Measurements from ENCODE around the gene ARHGAP26.

ARHGAP26 gene

DNA sequence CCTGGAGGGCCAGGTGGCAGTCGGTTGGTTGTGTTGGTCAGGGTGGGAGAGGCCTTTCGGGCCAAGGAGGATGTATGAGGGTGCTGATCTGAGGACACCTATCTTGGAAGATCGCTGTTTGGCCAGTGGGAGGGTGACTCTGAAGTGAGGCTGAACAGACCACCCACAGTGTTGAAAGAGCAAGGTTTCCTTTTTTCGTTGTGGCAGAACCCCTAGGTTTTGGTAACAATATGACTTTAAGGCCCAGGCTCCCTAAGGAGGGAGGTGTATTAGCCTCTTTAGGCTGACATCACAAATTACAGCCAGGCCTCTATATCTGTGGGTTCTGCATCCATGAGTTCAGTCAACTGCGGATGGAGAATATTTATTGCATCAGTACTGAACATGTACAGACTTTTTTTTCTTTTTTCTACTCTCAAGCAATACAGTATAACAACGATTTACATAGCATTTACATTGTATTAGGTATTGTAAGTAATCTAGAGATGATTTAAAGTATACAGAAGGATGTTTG is 86.1 kb downstream of the ARHGAP26 start:
- no peak for DNase-seq

DNA sequence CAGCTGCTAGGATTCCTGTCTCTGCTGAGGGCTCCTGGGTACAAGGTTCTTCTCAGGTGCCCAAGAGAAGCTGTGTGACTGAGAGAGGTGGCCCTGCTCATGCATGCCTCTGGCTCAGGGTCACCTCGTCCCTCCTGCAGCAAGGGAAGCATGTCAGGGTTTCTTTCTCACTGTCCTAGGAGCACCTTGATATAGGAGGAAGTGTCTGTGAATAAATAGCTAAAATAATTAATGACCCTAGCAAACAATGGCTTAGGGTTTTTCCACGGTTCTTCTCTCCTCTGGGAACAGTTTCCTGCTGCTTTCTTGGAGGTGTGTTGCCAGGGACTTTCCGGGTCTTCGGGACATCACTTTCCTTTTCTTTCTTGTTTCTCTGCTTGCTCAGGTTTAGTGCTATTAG is 87.2 kb downstream of the ARHGAP26 start:
- no peak for DNase-seq

DNA sequence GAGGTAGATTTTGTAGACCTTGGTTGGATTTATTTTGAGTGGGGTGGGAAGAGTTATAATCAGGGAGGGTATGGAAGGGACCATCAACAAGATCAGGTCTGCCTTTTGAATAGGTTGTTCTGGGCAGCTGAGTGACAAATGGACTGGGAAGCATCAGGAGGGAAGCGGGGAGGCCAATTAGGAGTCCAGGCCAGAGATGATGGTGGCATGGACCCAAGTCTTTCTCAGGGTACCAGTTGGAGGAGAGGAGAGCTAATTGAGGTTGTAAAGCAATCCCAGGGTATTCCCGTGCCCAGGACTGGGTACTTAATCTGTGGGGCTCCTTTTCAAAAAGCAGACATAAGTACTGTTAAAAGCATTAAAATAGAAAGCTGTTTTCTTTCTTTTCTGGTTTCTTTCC is 88.9 kb downstream of the ARHGAP26 start:
- no peak for DNase-seq

DNA sequence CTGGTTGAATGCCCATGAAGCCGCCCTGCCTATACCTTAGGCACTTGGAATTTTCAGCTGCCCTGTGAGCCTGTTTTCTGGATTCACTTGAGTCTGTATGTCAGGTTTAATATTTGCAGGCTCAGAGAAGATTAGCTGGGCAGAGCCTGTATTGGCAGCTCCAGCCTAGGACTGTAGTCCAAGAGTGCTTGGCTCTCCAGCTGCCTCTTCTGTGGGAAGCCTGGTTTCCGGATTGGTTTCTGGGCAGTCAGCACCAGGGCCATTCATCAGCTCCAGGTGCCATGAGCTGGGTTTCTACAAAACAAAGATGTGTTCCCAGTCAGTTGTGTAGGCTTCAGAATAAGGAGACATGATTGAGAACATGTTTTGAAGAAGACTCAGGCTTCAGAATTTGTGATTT is 90.1 kb downstream of the ARHGAP26 start:
- no peak for DNase-seq

DNA sequence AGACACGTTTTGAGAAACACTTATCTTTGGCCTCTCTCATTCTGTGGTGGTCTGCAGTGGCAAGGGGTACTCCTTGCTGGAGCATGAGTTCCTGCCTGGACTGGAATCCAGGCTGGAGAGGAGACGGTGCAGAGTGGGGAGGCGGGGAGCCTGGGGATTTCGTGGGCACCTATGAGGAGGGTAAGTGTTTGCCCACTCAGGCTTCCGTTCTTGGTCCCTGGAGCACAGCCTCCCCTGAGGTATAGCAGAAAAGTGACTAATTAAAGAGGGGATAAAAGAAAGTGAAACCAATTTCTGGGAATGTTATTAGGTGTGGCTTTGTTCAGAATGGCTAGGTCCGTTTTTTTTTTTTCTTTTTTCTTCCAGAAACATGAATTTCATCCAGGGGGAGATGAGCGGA is 90.8 kb downstream of the ARHGAP26 start:
- no peak for DNase-seq

DNA sequence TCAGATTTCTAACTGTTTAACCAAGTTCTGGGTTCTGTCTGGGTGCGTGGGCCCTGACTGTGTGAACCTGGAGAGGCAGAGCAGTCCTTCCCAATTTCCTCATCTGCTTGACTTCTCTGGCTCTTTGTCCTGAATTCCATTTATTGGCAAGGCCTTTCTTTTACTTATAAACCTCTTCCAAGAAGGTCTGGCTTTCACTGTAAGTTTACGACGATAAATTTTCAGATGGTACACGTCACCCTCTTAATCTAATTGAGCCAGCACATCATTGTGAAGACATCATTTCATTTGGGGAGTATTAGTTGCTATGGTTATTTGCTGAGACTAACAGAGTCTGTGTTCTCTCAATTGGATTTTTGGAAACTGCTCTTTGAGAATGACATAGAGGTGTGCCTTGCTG is 92.4 kb downstream of the ARHGAP26 start:
- no peak for DNase-seq

DNA sequence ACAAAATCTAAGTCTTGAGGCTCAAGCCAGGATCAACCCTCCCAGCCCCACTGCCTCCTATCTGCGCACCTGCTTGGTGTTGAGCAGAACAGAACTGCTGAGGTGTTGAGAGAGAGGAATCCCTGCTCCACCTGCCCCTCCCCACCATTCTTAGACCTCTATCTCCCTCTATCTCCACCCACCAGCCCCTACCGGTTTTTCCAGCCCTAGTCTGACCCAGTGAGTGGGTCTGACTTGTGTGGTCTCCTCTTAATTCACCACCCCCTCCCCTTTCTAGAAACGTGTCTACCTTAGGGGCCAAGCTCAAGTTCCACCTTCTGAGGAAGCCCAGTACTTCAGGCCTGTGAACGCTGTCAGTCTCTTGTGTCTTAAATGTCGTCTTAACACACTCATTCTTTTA is 93.7 kb downstream of the ARHGAP26 start:
- DNase-seq: no peak

DNA sequence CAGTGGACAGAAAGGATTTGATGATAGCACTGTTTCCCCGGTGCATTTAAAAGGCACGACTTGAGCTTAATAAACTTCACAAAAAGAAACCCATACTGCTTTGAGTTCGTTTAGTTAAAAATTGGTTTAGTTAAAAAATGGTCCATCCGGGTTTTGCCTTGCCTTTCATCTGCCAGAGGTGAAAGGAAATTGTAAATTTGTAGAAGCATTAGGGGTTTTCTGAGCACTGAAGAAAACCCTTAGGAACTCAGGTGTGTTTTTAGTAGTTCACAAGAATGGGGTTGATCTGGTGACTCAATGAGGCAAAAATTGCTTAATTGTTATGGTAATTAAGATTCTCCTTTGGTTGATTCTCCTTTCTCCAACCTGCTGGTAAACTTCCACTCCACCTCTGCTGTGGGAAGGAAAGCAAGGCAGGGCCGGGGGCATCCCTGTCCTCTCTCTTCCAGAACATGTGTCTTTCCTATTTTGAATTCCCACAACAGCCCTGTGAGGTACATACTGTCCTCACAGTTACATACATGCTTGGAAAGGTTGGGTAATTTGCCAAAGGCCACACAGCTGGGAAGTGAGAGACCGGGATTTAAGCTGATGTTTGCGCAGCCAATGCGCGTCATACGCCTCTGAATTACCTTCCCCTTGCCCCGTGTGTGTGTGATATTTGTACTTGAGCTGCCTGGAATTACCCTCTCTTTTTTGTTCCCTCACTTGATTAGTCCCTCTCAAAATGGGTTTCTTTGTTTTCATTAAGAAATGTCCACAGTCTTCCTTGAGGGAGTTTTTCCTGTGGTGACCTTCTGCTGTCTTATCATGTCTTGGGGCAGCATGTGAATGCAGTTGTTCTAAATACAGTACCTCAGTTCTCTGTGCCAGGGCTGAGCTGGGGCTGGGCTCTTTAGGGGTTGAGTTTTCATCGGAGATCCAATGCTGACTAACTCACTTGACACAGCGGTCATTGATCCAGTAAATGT is 94.4 kb downstream of the ARHGAP26 start:
- DNase-seq: no peak

DNA sequence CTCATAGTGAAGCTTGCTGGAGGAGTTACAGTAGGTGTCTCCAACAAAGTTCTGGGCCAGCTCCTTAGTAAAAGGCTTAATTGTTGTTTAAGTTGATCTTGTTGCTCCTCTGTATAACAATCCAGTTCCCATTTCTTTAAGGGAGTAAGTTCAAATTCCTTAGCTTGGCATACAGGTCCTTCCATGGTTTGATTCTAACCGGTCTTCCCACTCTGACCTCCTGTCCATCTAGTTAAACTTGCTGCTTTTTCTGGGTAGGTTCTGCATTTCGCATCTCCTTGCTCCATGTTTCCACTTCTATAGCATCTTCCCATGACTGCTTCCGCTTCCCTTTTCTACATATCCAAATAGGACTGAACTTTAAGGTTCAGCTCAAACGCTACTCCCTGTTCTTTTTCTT is 95.5 kb downstream of the ARHGAP26 start:
- DNase-seq: no peak

DNA sequence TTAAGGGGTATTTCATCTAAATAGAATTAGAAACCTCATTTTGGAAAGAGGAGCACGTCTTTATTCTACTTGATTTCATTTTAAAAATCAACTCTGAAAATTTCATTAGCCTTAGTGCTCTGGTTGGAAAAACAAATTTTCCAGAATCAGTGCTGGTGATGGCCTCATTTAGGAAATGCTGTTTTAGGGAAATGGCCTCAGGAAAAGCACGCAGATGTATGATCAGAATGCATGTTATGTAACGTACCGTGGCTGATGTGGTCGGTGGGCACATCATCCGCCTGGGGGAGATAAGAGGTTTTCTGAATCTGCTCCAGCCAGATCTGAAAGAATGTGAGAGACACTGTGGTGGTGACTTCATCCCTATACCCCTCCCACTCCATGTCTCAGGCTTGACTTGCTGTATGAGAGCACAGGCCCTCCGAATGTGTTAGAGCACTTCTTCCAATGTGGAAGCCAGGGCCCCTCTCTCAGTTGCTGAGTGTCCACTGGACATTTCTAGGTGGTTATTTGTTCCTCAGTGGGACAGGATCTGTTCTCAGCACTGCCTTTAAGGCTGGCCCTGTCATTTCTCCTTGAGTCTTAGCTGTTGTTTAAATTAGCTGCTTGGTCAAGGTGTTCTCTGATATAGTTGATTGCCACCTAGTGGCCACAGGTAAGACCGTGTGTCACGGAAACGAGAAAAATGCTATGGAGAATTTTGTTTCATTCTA is 96.5 kb downstream of the ARHGAP26 start:
- peak; percentile 19 to 72 for DNase-seq

DNA sequence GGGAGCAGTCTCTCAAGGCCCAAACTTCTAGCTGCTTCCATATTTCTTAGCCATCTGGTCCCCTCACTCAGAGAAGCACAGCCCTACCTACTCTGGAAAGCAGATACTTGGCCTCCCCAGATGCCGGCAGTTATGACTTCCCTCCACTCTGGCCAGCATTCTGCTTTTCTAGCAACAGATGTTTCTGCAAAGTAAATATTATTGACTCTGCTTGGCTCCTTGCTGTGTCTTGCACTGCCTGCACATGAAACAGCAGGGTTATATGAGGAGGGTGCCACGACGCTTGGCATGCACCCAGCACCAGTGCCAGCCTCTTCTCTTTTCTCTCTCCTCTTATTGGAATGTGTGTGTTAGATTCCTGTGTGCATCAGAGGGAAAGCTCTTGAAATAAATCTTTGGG is 99.7 kb downstream of the ARHGAP26 start:
- DNase-seq: no peak

DNA sequence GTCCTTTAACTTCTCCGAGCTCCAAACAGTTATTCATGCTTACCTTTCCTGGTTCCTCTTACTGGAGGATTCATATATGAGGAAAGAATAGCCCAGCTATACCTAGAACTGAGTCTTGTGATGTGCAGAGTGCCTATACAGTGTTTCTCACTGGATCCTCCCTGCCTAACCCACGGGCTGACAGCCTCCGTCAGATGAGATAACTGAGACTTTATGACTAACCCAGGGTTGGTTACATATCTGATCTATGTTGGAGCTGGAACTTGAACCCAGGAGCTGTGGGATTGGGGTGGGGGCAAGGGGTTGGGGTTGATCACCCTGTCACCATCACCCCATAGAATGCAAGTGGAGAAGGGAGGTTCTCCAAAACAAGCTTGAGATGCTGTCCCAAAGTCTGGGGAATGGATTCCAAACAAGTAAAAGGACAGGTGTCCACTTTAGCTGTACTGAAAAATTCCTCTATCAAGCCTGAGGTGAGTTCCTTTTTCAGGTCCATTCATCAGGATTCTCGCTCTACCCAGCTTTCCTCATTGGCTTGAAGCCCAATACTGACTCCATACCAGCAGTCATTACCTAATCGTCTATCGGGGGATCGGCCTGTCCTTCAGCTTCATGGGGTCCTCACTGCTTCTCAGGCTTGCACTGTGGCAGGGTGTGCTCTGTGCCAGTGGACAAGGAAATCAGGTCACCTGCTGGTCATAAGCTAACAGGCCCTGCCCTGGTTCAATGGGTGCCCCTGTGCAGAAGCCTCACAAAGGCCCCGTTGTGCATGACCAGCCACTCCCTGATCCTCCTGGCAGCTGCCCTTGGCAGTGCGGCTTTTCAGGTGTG is 100.6 kb downstream of the ARHGAP26 start:
- no peak for DNase-seq

DNA sequence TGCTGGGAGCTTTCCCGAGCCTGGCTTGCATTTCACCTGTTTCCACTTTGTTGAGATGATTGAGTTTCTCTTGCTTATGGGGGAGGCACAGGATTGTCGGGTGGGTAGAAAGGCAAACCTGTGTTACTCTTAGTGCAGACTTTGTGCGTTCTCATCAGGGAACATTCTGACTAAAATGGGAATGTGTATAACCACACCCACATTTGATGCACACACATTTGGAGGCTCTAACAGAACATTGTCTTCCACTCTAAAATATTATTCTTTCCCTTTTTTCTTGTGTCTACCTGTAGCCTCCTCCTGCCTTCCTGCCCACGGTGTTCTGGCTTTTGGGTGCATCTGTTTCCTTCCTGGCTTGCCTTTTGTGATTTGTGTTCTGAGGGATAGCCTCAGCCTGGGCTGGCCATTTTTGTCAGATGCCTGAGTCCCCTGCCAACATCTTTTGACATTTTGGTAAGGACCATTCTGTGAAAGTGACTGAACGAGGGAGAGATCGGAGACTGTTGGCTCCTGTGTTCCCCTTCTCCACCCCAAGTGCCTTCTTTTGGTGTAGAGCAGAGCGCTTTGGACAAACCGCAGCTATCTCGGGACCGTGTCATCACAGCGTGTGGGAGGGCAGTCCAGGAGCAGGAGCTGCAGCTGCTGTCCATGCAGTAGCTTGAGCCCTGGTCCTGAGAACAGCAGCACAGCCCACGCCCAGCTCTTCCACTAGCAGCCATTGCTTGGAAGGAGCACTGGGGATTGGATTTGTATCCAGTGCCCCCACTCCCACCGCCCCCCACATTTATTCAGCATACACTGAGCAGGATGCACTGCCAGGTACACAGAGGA is 101.4 kb downstream of the ARHGAP26 start:
- DNase-seq: no peak

DNA sequence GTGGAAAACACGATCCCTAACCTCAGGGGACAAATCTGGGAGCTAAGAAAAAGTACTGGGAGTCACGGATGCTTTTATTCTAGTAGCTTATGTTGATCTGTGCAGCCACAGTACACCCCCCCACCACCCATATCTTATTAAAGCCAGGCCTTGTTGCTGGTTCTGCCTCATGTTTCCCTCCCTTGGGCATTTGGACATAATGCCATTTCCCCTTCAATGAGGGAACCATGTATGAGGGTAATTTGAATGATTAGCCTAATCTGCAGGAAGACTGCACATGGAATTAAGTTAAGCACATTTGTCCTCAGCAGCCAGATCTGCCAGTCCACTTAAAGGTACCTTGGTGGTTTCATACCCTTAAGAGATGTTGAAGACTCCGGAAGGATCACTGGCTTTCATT is 102.0 kb downstream of the ARHGAP26 start:
- DNase-seq: no peak

DNA sequence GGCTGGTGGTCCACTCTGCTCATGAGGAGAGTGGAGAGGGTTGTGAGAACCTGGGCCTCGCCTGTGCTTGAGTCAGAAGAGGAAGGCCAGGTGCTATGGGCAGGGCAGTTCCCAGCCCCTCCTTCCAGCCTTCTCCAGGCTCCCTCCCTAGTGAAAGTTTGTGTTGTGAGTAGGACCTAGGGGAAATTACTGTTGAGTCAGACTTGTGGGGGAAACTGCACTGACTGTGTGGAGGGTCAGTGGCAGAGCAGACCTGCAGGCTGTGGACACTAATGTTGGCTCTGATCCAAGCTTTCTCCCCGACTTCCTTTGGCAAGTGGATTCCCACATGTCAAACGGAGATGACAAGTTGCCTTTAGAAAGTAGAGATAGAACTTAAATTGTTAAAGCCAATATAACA is 102.6 kb downstream of the ARHGAP26 start:
- DNase-seq: no peak

DNA sequence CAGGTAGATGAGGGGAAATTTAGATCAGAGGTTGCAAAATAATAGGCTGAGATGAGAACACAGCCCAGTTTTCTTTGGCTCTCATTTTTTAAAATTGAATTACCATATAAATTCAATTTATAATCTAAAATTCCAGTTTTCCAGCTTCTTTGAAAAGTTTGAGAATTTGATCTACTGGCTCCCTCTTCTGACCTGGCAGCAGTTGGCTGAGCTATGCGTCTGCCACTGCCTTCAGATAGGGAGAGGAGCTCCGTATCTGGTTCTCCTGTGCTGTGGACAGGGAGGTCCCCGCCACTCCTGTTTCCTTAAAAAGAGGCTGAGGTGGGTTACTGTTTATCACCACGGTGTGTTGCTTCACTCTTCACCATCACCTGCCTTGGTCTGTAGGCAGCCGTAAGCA is 103.7 kb downstream of the ARHGAP26 start:
- DNase-seq: no peak

DNA sequence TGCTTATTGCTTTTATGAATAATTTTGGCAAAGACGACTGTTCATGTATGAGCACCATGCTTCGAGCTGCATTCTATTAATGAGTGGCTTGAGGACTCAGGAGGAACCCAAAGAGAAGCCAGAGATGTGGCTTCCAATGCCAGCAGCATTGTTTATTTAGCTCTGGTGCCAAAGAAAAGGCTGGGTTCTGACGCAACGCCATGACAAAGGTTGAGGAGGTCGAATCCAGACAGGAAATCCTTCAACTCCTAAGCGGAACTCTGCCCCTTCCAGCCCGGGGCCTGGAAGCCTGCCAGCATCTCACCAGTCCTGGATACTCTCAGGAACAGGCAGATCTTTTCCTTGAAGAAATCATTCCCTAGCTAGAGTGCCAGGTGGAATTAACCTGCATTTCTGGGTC is 104.4 kb downstream of the ARHGAP26 start:
- DNase-seq: no peak

DNA sequence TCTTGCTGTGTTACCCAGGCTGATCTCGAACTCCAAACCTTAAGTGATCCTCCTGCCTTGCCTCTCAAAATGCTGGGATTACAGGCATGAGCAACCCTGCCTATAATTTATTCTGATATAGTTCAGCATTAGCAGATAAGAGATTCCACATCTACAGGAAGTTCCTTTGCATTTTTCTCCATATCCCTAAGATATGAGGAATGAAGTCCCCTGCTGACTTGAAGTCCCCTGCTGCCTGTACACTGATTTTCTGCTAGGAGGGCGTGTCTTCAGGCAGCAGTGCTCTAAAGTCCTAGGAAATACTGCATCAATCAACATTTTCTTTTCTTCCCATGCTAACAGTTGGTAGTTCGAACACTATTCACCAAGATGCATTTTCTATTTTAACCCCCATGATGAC is 105.8 kb downstream of the ARHGAP26 start:
- no peak for DNase-seq

DNA sequence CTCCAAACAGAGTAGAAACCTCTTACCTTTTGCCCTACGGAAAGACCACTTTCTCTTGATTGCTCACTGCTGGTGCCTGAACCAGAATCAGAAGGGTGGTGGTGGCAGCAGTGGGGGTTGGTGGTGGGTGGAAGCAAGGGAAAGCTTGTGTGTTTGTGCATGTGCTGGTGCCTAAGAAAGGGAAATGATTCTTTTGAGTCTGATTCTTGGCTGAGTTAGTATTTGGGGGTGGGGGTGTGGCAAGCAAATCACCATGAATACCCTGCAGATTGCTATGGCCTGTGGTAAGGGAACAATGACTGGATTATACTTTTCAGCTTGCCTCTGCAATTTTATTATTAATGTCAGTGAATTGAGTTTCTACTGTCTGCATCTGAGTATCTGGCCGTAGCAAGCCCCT is 106.6 kb downstream of the ARHGAP26 start:
- DNase-seq: no peak

DNA sequence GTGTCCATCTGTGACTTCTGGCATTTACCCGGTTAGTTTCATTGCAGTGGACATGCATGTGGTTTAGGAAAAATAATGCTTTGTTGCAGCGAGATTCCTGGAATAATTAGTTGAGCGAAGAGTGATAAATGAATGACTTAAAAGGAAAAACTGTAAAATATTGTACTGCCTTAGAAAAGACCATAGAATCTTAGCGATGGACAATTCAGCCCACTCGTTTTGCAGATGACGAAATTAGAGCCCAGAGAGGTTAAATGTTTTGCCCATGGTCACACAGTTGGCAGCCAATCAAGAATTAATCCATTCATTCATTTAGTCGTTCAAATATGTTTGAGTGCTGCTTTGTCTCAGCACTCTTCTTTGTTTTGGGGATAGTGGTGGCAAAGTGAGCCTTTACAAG is 107.9 kb downstream of the ARHGAP26 start:
- DNase-seq: no peak

DNA sequence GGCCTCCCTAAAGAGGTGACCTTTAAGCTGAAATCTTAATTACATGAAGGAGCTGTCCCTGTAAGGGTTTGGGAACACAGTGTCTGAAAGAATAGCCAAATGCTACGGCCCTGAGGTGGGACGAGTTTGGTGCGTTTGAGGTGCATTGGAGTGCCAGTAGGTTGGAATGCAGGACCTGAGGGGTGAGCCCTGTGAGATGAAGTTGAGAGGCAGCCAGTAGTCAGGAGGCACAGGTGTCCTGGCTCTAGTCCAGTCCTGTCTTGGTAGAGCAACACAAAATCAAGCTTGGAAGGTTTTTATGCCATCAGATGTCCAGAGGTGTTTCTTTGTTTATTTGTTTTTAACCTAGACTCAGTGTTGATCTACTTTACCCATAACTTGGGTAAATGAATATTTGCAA is 108.5 kb downstream of the ARHGAP26 start:
- no peak for DNase-seq

DNA sequence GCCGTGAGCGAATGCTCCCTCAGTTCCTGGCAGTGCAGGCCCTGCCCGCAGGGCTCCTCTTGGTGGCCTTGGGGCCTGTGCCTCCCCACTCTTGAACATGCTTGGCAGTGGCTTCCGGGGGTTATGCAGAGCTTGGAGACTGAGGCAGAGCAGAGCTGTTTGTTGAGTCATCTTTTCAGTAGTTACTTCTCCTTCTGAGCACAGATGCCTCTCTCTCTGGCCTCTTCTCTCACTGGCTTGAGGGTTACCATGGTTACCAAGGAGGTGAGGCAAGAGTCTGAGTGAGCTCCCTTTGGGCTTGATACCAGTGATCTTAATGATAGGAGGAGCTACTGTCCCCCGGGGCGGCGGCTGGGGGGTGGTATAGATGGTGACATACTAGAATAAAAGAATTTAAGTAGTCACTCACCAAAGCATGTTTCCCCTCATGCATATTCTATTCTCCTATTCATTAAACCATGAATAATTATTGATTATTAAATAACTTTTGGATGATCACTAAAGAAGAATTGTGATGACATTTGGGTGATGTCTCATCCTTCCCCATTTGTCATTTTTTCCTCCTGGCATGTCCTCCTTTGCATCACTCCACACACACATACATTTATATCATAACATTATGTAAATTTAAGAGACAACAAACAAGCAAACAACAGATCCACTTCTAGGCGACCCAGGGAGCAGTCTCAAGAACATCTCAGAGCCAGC is 111.1 kb downstream of the ARHGAP26 start:
- no peak for DNase-seq

Measured in SW 1271 (cell line).